NCI-H2196 (cell line): ENCODE measurements around the gene SCEL.
"Not testable (repeated sequence)": the region's sequence is repeated elsewhere in the genome, so short reads cannot be mapped to it uniquely, and the experiment has no call there.

Experiments
- DNase-seq: peaks from one replicate; lab custom pipeline; 2025; ENCODE audit not compliant: unreplicated experiment; lab: John Stamatoyannopoulos, UW

The SCEL gene

GRCh38 chr13:77535448-77535847 lies at the start of gene SCEL:
Gene SCEL (plus strand): TSS chr13:77535706. CDS start chr13:77555876, 20,170 bp downstream.
- no peak for DNase-seq

GRCh38 chr13:77489566-77490337 lies 45.8 kb upstream of the SCEL start:
- no peak for DNase-seq

GRCh38 chr13:77492982-77493381 lies 42.5 kb upstream of the SCEL start:
- DNase-seq = no peak

GRCh38 chr13:77494226-77494625 lies 41.3 kb upstream of the SCEL start:
- DNase-seq = no peak

GRCh38 chr13:77497350-77497749 lies 38.2 kb upstream of the SCEL start:
- no peak for DNase-seq

GRCh38 chr13:77497835-77498234 lies 37.7 kb upstream of the SCEL start:
- no peak for DNase-seq

- DNase-seq = no peak
These were observed 33.3 kb upstream of the SCEL start for GRCh38 chr13:77502104-77502720.

GRCh38 chr13:77503398-77503797 lies 32.1 kb upstream of the SCEL start:
- no peak for DNase-seq

GRCh38 chr13:77506874-77507273 lies 28.6 kb upstream of the SCEL start:
- no peak for DNase-seq

- peak; percentile 1 for DNase-seq
These were observed 27.4 kb upstream of the SCEL start for GRCh38 chr13:77507931-77508776.

GRCh38 chr13:77508959-77509620 lies 26.4 kb upstream of the SCEL start:
- no peak for DNase-seq

- no peak for DNase-seq
These were observed 25.4 kb upstream of the SCEL start for GRCh38 chr13:77510156-77510555.

GRCh38 chr13:77511552-77511951 lies 24.0 kb upstream of the SCEL start:
- no peak for DNase-seq

- no peak for DNase-seq
These were observed 21.7 kb upstream of the SCEL start for GRCh38 chr13:77513719-77514335.

- DNase-seq = no peak
These were observed 21.2 kb upstream of the SCEL start for GRCh38 chr13:77514336-77514726.

GRCh38 chr13:77515785-77516184 lies 19.7 kb upstream of the SCEL start:
- no peak for DNase-seq

- DNase-seq = no peak
These were observed 19.1 kb upstream of the SCEL start for GRCh38 chr13:77516342-77516789.

- DNase-seq = no peak
These were observed 17.2 kb upstream of the SCEL start for GRCh38 chr13:77518266-77518665.

- DNase-seq = not testable (repeated sequence)
These were observed 16.1 kb upstream of the SCEL start for GRCh38 chr13:77519396-77519795.

GRCh38 chr13:77519808-77520207 lies 15.7 kb upstream of the SCEL start:
- DNase-seq = no peak

GRCh38 chr13:77521194-77521593 lies 14.3 kb upstream of the SCEL start:
- no peak for DNase-seq
